Calu3 (cell line): ENCODE results near the gene KCNA1. TPM values are rescaled to one million over a fixed set of nuclear protein-coding genes. Genes with fewer than 3 reads are reported as not detected.

Experiments used
- BruUV-seq: library from RNA; stranded (reverse); fragments of 400-500 nt; replicated peaks from 2 replicates; lab custom pipeline; 2021; lab: Mats Ljungman, UMichigan
- CTCF ChIA-PET: fragments of 300-600 bp; sonication (Branson Sonifier 250); formaldehyde crosslinking; loops from one replicate; lab custom pipeline; 2022; ENCODE audit warnings: antibody characterized with exemption; lab: Charles Lee
- DNase-seq: peaks from one replicate; pipeline ENCODE4 v3.0.0; 2022
- H3K27ac Mint-ChIP-seq: one replicate; pipeline ENCODE4 v1.8.0; 2022; ENCODE audit warnings: mixed read lengths; ENCODE audit not compliant: unreplicated experiment
- H3K27me3 Mint-ChIP-seq: one replicate; pipeline ENCODE4 v1.8.0; 2022; ENCODE audit warnings: mixed read lengths; ENCODE audit not compliant: unreplicated experiment
- H3K36me3 Mint-ChIP-seq: one replicate; pipeline ENCODE4 v1.8.0; 2022; ENCODE audit warnings: mild to moderate bottlenecking, moderate library complexity, mixed read lengths; ENCODE audit not compliant: insufficient read depth, unreplicated experiment
- H3K4me1 Mint-ChIP-seq: one replicate; pipeline ENCODE4 v1.8.0; 2022; ENCODE audit warnings: mild to moderate bottlenecking, low read depth, mixed read lengths; ENCODE audit not compliant: unreplicated experiment
- H3K4me3 Mint-ChIP-seq: one replicate; pipeline ENCODE4 v1.8.0; 2022; ENCODE audit warnings: mild to moderate bottlenecking, low read depth, moderate library complexity, mixed read lengths; ENCODE audit not compliant: unreplicated experiment
- H3K9me3 Mint-ChIP-seq: one replicate; pipeline ENCODE4 v1.8.0; 2022; ENCODE audit warnings: low read depth, mixed read lengths; ENCODE audit not compliant: unreplicated experiment
- intact Hi-C: fragments of 100-400 bp; cut with micrococcal nuclease; formaldehyde crosslinking; loops from one replicate; pipeline ENCODE4 v1.10.0; 2022; ENCODE audit not compliant: unreplicated experiment
- total RNA-seq: library from RNA; stranded (reverse); gene quantifications from 2 replicates; pipeline ENCODE4 v1.2.3, GENCODE V29; 2022
- TF ChIP-seq, protein P1 (sequence below): fragments of 200-600 bp; IDR thresholded peaks from one replicate; pipeline ENCODE4 v1.8.0; 2022; ENCODE audit warnings: antibody characterized with exemption; ENCODE audit not compliant: unreplicated experiment

The KCNA1 gene
- total RNA-seq, 1 experiment from 2014 or later, result not detected

DNA sequence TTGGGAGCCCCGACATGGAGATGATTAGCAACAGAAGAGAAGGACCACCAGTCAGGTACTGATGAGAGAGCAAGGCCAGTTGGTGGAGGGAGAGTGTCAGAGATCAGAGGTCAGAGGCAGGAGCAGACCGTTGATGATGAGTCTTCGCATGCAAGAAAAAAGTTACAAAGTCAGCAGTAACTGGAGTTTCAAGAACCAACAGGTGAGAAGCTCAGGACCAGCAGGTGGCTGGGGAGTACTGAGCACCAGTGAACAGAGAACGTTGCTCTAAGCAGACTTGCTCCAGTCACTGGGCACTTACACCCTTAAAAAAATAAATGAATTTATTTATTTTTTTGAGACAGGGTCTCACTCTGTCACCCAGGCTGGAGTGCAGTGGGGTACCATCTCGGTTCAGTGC is 44.5 kb upstream of the KCNA1 start:
- peaks cover 65% of the 10 kb centered on the region for H3K27me3 Mint-ChIP-seq
- CTCF ChIA-PET, result no interaction called here
- no peaks in the 10 kb centered on the region for H3K9me3 Mint-ChIP-seq
- no peak for DNase-seq
- intact Hi-C loops, result no loop called here
- H3K27ac Mint-ChIP-seq, result no peak overlapping the region
- no peak overlapping the region for H3K4me3 Mint-ChIP-seq
- H3K36me3 Mint-ChIP-seq, result no peaks in the 10 kb centered on the region
- TF ChIP-seq, protein P1, sequence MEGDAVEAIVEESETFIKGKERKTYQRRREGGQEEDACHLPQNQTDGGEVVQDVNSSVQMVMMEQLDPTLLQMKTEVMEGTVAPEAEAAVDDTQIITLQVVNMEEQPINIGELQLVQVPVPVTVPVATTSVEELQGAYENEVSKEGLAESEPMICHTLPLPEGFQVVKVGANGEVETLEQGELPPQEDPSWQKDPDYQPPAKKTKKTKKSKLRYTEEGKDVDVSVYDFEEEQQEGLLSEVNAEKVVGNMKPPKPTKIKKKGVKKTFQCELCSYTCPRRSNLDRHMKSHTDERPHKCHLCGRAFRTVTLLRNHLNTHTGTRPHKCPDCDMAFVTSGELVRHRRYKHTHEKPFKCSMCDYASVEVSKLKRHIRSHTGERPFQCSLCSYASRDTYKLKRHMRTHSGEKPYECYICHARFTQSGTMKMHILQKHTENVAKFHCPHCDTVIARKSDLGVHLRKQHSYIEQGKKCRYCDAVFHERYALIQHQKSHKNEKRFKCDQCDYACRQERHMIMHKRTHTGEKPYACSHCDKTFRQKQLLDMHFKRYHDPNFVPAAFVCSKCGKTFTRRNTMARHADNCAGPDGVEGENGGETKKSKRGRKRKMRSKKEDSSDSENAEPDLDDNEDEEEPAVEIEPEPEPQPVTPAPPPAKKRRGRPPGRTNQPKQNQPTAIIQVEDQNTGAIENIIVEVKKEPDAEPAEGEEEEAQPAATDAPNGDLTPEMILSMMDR, result no peak
- no peaks in the 10 kb centered on the region for H3K4me1 Mint-ChIP-seq
- BruUV-seq, result no TSS peak

DNA sequence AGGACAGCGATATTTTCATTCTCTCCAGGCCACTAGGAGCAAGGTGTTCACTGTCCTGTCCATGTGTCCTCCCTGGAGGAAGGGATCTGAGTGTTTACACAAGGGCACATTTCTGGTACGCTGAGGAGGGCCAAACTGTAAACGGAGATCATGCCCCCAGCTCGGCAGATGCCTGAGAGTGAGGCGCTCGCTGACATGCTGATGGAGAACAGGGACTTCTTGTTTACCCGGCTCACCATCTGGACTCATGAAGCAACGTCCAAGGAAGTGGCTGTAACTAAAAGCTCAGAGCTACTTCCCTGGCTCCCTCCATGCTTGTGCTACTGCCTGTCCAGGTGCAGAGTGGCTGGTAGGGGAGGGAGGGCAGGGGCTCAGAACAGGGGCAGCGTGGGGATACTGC is 43.4 kb upstream of the KCNA1 start:
- Mint-ChIP-seq H3K36me3 (no peaks in the 10 kb centered on the region), H3K4me3 (no peak overlapping the region), H3K9me3 (no peaks in the 10 kb centered on the region), H3K27ac (no peak overlapping the region), H3K27me3 (peaks cover 54% of the 10 kb centered on the region), H3K4me1 (no peaks in the 10 kb centered on the region)
- TF ChIP-seq, protein P1, result no peak
- DNase-seq, result no peak
- no TSS peak for BruUV-seq
- CTCF ChIA-PET, result no interaction called here
- intact Hi-C loops, result no loop called here

DNA sequence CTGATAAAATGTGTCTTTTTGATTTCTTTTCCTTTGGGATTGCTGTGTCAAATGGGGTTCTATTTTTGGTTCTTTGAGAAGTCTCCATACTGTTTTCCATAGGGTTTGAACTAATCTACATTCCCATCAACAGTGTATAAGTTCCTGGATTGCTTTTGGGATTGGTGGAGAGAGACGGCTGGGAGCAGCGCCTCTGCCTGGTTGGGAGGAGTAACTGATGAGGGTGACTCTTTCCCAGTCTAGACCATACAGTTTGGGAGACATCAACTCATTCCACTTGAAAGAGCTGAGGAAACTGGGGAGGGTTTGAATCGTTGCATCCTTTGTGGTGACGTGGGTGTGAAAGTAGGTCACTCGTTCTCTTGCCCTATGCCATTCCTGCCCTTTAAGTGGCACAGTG is 42.3 kb upstream of the KCNA1 start:
- Mint-ChIP-seq H3K27ac (no peak overlapping the region), H3K4me1 (no peaks in the 10 kb centered on the region), H3K9me3 (no peaks in the 10 kb centered on the region), H3K4me3 (no peak overlapping the region), H3K27me3 (peaks cover 44% of the 10 kb centered on the region), H3K36me3 (no peaks in the 10 kb centered on the region)
- no TSS peak for BruUV-seq
- DNase-seq, result no peak
- intact Hi-C loops, result no loop called here
- TF ChIP-seq, protein P1, result no peak
- CTCF ChIA-PET, result no interaction called here

- intact Hi-C loops, result no loop called here
- no peak for DNase-seq
- Mint-ChIP-seq H3K27me3 (peaks cover 13% of the 10 kb centered on the region), H3K9me3 (peaks cover 3% of the 10 kb centered on the region), H3K27ac (no peak overlapping the region), H3K4me1 (no peaks in the 10 kb centered on the region), H3K36me3 (no peaks in the 10 kb centered on the region), H3K4me3 (no peak overlapping the region)
- no TSS peak for BruUV-seq
- CTCF ChIA-PET, result interaction anchor here (0.6 kb wide), 2 partner anchors 15 to 825 kb away, joined by 3 to 5 read pairs; no protein-coding TSS in a partner anchor
- TF ChIP-seq, protein P1, result no peak
Measured at GRCh38 chr12:4870423-4870822, 39.3 kb upstream of the KCNA1 start.
